Middle frontal gyrus (tissue), 1 donor: Measurements from ENCODE around the gene SORBS1.

Experiments used
- DNase-seq: peaks from one replicate; pipeline ENCODE4 v3.0.0-alpha.2; 2015; ENCODE audit warnings: low spot score; ENCODE audit errors: extremely low spot score

Gene SORBS1

GRCh38 chr10:95277201-95277570 lies 284.0 kb downstream of the SORBS1 start:
- no peak for DNase-seq

DNA sequence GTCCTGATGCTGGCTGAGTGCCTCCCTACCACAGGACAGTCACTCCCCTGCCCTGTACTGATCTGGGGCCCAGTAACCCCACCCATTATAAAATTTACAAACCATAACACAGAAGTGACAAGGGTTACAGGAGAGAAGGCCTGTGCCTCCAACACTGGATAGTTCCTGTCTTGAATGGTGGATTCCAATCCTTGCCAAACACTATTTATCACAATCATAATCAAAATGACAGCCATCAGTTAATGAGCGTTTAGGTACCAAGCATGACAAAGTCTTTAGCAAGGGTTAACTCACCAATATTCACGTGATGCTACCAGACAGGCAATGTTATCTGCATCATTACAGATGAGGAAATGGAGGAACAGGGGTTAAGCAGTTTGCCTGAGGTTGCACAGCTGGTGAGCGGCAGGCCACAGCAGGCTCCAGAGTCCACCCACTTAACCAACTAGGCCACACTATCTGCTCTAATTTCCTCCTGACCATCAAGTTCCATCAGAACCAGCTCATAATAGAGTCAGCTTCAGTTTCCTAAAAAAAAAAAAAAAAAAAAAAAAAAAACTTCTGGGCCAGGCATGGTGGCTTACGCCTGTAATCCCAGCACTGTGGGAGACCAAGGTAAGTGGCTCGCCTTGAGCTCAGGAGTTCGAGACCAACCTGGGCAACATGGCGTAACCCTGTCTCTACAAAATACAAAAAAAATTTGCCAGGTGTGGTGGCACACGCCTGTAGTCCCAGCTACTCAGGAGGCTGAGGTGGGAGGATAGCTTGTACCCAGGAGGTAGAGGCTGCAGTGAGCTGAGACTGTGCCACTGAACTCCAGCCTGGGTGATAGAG lies 284.6 kb downstream of the SORBS1 start:
- no peak for DNase-seq

- no peak for DNase-seq
Observed at GRCh38 chr10:95275726-95276366, 285.3 kb downstream of the SORBS1 start.

DNA sequence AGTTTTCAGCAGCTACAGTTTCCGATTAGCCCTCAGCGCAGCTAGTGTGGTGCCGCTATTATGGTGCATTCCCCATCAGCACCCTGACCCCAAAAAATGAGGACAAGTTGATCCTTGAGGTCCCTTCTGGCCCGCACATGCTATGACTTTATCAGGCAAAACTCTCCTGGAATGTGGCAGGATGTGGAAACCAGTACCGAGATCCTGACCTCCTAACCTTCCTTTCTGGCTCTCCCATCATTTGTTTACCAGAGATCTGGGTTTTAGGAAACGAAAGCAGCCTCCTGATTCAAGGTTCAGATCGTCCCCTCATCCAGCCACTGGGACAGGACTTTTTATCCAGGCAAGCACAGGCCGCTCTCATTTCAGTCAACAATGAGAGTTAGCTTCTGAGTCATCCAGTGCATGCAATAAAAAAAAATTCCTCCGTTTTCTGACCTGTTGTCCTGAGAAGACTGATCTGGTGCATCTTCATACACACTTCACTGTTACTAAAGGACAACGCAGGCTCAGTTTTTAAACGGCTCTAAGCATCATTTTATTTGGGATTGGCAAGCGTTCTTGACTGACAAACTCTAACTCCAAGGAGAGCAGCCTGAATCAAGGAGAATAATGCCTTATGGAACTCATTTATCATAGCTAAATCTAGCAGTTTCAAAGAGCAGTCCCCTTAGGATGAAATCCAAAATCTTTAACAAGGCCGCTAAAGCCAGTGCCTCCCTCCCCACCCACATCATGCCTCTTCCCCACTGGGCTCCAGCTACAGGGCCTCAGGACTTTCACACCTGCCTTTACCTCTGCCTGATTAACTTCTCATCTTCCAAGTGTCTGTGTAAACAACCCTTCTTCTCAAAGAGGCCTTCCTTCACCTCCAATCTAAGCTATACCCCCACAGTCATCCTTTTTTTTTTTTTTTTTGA lies 287.5 kb downstream of the SORBS1 start:
- no peak for DNase-seq

GRCh38 chr10:95268438-95268837 lies 292.7 kb downstream of the SORBS1 start:
- no peak for DNase-seq

DNA sequence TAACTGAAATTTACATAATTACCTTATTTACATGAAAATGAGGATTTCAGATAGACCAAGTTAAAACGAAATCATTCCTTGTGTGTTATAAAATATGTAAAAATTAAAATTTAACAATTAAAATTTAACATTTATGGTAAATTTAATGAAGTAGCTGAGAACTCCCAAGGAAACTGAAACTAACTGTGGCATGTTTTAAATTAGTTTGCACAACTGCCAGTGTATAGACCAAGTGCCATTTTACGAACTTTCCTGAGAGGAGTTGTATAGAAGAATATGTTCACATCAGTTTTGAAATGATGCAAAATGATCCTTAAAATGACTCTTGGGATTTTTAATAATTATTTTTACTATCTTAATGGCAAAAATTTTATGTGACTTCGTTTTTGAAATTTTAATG lies 293.9 kb downstream of the SORBS1 start:
- DNase-seq, result no peak

DNA sequence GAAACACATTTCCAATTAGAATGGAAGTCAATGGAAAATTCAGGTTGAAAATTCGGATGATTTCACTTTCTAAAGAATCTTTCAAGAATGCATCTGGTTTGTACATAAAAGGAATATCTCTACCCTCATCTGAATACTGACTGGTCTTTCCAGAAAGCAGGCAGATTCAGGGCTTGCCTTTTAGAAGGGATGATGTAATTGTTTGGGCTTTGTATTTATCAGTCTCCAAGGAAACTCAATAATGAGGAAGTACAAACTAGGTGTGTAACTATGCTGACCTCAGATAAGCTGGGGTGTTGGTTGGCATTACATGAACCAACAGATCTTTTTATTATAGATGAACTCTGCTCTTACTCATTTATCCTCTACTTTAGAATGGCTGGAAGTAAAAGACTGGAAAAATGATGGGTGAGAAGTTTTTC lies 294.5 kb downstream of the SORBS1 start:
- DNase-seq, result no peak

- no peak for DNase-seq
Observed at GRCh38 chr10:95265572-95265971, 295.6 kb downstream of the SORBS1 start.

- no peak for DNase-seq
Observed at GRCh38 chr10:95264227-95265051, 296.7 kb downstream of the SORBS1 start.

DNA sequence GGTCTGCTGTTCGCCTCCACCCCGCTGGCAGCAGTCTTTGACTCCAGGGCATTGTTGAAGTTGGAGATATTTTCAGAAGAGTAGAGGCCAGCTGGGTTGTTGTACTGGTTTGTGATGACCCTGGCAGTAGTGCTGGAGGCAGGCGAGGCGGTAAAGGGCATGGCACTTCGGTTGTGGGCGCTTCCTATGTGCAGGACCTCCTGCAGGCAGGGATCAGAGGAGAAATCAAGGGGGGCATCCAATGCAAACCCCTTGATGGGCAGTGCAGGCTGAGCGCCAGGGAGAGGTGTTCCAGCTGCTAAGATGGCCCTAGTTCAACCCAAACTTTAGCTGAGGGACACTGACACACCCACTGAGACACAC lies 297.3 kb downstream of the SORBS1 start:
- DNase-seq, result no peak

GRCh38 chr10:95262763-95263518 lies 298.2 kb downstream of the SORBS1 start:
- DNase-seq, result no peak

- no peak for DNase-seq
Observed at GRCh38 chr10:95261926-95262325, 299.2 kb downstream of the SORBS1 start.
